GM12892 (cell line): ENCODE measurements around the gene SHISA6.

Source experiments
- DNase-seq: peaks from one replicate; pipeline ENCODE4 v3.0.0; 2011; ENCODE audit not compliant: insufficient read length
- FAIRE-seq: peaks from 2 replicates; lab custom pipeline; 2011; peaks lifted over from hg19 to GRCh38; lab: Jason Lieb, UNC
- POLR2A ChIP-seq: IDR thresholded peaks from 2 replicates; pipeline ENCODE4 v1.6.1; 2011; ENCODE audit warnings: low read depth, low read length, control low read depth
- POLR2AphosphoS5 ChIP-seq: IDR thresholded peaks from 2 replicates; pipeline ENCODE4 v1.6.1; 2011; ENCODE audit warnings: low read depth, low read length, control low read depth
- TAF1 ChIP-seq: IDR thresholded peaks from 2 replicates; pipeline ENCODE4 v1.6.1; 2011; ENCODE audit warnings: low read depth, mild to moderate bottlenecking, control low read depth, low read length, borderline replicate concordance

Gene SHISA6

GRCh38 chr17:11610999-11611566 is 370.1 kb downstream of the SHISA6 start:
- FAIRE-seq (no peak), DNase-seq (no peak)
- no peak for TF ChIP-seq POLR2AphosphoS5
- TF ChIP-seq TAF1 = no peak
- no peak for TF ChIP-seq POLR2A

- no peak for FAIRE-seq
- TF ChIP-seq POLR2AphosphoS5 = no peak
- no peak for TF ChIP-seq POLR2A
- no peak for TF ChIP-seq TAF1
- DNase-seq = no peak
These were observed 371.9 kb downstream of the SHISA6 start for GRCh38 chr17:11612956-11613355.
